Epidermal melanocyte (primary cell): ENCODE data around the gene HEYL.

Experiments used
- DNase-seq: peaks from one replicate; pipeline ENCODE4 v3.0.0; 2011; ENCODE audit warnings: low spot score; ENCODE audit not compliant: insufficient read length

HEYL gene

DNA sequence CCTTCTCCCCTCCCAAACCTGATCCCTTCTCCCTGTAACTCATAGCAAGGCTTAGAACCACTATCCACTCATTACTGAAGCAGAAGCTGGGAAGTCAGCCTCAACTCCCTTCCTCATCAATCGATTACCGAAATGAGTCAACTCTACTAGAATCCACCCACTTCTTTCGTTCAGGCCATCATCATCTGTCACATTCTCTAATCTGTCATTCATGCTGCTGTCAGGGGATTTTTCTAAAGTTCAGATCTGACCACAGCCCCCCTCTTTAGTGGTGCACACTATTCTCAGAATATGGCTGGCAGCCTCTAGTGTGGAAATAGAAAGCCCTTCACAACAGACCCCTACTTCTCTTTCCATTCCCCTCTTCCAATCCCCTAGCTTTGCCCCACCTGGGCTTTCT lies 27.3 kb upstream of the HEYL start:
- no peak for DNase-seq

DNA sequence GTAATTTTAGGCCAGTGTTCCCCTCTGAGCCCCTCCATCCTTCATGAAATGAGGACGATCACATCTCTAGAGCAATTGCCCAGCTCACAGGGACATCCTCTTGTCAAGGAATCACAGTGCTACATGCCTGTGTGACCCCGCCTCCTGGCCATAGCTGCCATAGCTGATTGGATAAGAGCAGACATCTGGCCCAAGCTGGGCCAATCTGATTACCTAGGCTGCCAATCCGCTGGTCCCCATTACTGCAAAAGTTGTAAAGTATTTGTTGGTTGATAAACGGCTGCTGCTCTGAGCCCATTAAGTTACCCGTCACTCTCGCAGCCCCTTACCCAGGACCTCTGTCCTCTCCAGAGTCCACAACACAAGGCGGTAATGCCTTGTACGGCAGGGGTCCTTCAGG lies 24.1 kb upstream of the HEYL start:
- no peak for DNase-seq

DNA sequence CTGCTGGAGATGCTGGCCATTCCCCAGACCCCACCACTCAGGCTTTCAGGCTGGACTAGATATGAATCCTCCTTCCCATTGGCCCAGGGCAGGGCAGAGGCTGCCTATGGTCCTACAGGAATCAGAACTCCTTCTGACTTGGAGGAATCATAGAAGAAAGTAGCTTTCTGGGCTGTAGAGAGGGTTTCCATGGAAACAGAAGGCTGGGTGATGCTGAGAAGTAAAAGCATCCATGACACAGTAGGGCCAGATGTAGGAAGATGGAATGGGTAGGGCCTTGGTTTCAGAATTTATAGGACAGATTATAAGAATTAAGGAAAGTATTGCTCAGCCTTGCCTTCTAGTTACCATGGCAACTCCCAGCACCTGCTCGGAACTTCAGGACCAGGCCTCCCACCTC lies 23.4 kb upstream of the HEYL start:
- DNase-seq = no peak

DNA sequence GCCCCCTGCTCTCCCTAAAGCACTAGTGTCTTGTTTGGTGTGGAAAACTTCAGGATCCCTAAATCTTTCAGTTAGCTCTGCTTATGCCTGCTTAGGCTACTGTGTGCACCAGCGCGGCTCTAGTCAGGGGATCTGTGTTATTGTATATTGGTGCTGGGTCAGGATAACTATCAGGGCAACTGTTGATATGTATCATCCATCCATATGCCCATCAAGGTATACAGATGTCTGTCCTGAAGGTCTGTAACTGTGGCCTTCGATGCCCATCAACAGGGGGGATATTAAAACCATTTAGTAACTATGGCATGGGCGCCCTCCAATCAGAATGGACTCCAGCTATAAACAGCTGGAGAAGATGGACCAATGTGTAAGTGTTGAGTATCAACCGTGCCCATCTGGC lies 20.1 kb upstream of the HEYL start:
- no peak for DNase-seq

DNA sequence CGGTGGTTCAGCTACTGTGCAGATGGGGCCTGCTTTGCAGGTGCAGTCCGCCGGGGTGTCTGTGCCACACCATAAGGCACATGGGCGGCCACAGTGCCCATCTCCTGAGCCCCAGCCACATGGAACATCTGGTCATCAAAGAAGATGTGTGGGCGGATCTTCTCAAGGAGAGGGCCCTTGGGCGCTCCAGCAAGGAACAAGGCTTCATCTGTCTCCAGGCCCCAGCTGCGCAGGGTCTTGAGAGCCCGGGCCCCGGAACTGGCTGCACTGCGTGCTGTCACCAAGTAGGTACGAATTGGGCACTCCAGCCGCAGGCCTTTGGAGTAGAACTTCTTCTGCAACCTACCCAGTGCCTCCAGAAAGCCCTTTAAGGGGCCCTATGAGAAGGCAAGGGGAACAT lies 19.7 kb upstream of the HEYL start:
- no peak for DNase-seq

DNA sequence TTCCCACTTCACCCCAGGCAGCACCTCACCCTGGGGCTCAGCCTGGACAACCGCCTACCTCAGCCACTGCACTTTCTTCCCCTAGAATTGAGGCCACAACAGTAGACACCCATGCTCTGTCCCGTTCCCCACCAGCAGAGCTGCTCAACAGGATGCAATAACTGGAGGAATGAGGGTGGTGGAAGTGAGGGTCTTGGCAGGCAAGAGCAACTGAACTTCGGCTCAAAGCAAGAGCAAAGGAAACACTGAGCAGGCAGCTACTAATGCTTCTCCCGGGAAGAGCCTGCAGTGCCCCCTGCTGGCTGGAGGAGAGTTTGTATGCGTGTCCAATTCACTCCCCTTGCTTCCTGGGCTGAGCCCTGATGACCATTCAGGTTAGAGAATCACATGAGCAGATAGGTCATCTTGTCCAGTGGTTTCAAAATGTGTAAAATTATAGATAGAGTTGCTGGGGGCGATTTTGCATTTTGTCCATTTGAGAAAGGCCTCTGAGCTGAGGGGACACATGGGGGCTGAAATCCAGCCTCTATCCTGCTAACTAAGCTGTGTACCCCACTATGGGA lies 18.6 kb upstream of the HEYL start:
- no peak for DNase-seq

DNA sequence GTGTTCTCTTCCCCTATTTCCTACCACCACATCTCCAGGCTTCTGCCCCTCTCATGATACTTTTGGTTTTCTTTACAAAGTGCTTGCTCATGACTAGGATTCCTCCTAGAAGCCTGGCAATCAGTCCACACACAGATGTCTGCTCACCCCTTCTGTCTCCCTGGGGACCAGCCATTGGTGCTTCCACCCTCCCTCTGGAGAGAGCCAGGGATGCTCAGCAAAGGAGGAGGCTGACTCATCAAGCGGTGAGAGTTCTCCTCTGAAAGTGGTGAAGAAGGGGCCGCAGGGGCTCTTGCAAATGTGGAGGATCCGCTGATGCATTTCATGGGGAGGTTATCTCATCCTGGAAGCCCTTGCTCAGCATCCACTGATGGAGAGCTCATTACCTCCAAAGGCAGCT lies 18.0 kb upstream of the HEYL start:
- no peak for DNase-seq

DNA sequence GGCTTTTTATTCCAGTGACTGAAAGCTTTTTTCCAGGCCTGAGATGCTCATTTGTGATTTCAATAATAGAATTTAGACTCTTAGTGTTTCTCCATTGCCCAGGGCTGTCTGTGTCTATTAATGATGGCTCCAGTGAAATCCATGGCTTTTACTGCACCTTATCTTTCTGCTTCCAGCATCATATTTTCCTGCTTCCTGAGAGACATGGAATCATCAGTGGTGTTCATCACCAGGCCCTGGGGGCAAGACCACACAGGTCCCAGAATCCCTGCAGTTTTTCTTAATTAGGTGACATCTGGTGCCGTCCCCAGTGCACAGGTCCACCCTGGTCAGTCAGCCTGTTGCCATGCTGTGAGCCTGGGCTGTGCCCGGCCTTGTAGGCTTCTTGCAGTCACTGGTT lies 16.9 kb upstream of the HEYL start:
- DNase-seq = no peak

DNA sequence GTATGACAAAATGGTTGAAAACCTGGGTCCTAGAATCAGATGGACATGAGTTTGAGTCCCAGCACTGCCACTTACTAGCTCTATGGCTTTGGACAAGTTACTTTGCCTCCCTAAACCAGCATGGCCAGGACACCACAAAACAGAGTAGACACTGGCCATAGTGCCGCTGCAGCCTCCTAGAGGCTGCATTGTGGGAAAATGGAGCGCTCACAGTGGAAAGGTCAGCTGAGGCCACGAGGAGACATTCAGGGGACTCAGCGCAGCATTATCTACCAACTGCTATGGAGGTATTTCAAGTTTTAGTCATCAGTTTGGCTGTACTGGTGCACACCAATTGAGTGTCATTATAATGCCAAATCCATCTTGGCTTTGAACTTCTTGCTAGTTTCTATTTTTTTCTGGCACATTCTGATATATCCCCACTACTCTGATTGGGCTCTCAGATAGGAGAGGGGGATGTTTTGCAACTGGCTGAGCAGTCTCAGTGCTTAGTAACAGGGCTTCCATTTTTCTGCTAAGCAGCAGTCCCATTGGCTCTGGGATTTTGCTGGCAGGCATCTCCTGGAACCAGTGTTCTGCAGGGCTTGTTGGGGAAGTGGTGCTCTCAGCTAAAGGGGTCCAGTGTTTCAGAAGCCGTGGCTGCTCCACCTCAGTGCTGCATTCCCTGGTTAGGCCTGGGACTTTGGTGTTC lies 16.3 kb upstream of the HEYL start:
- no peak for DNase-seq

DNA sequence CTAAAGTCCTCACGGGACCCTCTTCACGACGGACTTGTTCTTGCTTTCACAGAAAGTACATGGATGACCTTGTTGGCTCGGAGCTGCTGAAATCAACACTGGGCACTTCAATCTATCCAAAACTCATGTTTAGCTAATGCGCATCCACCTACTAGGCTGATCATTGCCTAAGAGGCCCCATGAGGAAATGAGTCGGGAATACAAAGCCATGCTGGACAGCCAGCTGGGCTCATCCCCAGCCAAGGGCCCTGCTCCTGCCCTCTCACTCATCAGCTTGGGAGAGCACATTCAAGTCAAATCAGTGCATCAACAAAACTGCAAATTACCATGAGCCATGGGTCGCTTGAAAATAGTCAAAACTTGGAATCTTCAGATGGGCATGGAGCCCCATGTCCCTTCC lies 14.8 kb upstream of the HEYL start:
- DNase-seq = no peak

DNA sequence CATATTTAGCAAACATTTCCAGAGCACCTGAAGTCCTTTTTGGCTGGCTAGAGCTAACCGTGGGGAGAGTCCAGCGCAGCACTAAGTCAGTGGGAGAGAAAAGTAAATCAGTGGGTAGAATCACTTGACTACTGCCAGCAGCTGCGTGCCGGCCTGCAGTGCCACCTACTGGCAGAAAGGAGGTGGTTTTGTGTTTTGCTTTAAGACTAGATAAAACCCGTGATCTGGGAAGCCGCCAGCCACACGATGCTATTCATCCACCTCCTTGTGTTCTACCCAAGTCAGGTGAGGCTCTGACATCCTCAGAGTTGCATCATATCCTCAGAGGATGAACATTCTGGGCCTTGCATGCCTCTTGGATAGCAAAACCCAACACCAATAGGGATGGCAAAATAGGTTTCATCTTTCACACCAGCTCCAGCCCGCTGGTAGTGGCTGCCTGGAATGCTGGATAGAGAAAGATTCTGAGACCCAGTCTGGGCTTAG lies 14.1 kb upstream of the HEYL start:
- DNase-seq = no peak

DNA sequence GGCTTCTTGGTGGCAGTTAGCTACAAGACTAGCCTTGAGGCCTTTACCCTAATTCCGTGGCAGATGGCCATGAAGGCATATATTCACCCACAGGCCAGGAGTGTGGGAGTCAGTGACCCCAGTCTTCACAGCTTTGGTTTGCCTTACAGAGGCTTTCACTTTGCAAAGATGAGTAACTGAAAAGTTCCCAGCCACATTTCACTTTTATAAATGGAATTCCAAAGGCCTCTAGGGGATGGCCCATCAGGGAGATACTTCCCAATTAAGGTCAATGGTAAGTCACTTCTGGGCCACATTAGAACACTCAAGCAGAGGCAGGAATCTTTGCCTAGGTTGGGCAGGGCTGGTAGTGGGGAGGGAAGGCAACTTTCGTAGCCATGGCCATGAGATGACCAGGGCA lies 13.1 kb upstream of the HEYL start:
- DNase-seq = no peak

DNA sequence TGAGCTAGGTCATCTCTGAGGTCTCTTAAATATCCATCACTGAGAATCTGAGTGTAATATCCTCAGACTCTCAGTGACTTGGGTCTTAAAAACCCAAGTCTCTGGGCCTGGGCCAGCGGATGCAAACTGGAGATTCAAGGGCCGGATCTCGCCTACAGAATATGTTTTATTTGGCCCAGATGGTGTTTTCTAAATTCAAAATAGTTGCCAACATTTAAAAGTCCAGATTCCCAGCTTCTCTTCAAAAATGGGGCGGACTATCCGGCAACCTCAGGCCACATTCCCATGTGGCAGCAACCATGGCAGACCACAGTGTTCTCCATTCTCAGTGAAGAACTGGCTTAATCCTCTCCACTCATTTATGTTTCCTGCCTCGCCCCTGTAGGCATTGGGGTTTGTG lies 12.7 kb upstream of the HEYL start:
- no peak for DNase-seq

DNA sequence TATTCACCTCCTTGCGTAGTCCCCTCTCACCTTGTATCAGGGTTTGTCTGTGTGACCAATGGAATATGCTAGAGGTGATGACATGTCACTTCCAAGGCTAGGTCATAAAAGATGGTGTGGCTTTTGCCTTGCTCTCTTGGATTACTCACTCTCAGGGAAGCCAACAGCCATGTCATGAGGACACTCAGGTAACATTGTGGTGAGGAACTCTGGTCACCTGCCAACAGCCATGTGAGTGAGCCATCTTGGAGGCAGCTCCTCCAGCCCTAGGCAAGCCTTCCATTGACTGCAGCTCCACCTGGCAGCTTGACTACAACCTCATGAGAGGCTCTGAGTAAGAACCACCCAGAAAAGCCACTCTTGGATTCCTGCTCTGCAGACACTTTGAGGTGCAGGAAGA lies 11.0 kb upstream of the HEYL start:
- DNase-seq = no peak

DNA sequence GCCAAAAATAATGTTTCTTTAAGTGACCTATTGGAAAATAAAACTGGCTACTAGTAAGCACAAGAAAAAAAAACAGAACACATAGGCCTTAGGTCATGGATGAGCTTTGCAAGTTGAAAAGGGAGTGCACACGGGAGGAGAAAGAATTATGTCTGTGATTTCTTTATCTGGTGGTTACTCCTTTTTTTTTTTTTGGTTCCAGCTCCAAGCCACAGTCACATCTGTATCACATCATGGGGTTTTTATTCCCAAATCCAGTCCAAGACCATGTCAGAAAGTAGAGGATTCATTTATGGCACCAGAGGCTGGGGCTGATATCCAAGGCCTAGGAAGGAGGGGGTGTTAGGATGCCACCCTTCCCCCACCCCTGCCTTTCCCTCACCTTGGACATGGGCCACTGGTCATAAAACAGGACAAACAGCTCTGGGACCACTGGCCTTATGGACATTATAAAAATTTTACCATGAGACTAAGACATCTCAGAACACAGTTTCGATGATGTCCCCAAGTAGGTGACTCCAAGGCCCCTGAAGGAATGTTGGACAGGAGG lies 10.3 kb upstream of the HEYL start:
- no peak for DNase-seq

DNA sequence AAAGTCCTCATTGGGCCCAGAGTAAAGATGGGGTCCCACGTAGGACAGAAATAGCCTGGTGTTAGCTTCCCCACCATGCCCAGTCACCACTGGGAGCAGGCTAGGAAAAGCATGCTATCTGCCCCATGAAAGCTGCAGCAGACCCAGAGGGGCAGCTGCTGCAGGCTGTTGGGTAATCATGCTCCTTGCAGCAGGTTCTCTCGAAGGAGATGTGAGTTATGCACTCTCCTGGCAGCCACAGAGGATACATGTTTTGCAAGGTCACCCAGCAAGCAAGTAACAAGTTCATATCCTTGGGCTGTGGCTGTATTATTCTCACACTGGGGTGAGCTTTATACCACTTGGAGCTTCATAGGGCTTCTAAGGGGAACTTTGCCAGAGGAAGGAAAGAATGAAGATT lies 9.1 kb upstream of the HEYL start:
- DNase-seq = no peak

DNA sequence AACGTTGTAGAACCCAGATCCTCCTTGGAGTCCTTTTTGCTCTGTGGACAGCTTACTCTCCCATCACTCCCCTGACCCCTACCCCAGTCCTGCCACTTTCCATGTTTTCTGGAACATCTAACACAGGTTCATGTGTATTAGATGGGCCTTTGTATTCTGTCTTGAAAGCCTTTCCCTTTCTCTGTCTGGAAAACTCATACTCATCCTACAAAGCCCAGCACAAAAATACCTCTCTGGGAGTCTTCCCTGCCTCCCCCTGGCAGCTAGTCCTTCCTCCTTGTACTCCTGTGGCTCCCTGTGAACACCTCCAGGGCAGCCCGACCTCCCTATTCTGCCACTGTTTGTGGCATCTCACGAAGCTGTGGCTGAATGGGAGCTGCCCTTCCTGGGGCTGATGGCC lies 7.8 kb upstream of the HEYL start:
- no peak for DNase-seq

DNA sequence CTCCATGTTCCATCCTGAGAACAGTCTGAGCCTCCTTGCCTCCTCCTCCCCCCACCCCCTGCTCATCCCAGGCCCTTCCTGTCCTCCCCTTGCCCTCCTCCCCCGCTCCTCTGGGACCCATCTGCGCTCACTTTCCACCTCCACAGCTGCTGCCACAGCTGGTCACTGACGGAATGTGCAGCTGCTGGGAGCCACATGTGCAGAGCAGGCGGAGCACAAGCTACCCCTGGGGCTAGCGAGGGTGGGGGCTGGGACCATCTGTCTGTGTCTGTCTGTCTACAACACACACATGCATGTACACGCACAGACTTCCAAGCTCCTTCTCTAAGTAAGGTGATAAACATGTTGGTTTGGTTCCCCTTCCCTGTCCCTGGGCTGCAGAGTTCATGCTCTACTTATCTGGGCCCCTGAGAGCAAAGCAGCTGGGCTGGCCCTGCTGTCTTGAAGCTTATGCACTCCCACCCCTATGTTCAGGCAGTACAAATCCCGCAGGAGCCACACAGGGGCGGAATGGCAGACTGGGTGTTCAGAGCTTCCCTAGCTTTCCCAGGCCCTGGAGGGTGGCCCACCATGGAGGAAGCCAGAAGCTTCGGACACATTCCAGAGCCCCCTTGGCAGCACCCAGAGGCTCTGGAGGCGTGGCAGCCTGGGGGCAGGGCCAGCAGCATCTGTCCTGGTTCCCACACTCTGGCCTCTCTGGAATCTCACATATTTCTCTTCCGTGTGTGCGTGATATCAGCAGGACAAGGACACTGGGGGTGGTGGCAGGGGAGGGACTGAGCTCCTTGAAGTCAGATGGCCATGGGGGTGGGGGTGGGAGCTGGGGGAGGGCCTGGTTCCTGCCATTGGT lies 7.0 kb upstream of the HEYL start:
- peak; percentile 80 for DNase-seq

DNA sequence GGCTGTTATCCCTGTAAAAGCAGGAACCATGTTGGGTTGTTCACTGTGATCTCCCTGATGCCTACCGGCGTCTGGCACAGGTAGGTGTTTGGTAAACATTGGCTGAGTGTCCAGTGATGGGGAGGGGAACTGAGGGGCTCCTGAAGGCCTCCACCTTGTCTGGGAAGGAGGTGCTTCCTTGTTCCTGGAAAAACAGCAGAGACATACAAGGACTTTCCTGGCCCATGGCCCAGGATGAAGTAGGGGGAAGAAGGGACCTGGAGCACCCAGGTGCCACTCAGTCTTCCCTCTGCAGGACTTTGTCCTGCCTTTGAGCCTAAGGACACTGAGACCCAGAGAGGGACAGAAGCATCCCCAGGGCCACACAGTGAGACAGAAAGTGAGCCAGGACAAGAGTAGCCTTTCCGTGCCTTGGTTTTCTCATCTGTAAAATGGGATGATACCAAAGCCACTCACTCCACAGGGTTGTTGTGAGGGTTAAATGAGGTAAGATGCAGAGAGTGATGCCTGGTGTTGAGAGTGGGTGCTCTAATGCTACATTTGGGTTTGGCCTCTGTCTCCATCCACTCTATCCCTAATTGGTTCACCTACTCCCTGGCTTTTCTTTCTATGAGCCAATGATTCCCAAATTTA lies 6.1 kb upstream of the HEYL start:
- DNase-seq = no peak

DNA sequence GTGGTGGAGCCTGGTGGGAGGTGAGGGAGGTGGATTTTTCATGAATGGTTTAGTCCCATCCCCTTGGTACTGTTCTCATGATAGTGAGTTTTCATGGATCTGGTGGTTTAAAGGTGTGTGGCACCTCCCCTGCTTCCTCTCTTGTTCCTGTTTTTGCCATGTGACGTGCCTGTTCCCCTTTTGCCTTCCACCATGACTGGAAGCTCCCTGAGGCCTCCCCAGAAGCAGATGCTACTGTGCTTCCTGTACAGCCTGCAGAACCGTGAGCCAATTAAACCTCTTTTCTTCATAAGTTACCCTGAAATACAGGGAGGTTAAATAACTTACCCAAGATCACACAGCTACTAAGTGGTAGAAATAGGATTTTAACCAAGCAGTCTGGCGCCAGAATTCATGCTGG lies 4.3 kb upstream of the HEYL start:
- DNase-seq = no peak

DNA sequence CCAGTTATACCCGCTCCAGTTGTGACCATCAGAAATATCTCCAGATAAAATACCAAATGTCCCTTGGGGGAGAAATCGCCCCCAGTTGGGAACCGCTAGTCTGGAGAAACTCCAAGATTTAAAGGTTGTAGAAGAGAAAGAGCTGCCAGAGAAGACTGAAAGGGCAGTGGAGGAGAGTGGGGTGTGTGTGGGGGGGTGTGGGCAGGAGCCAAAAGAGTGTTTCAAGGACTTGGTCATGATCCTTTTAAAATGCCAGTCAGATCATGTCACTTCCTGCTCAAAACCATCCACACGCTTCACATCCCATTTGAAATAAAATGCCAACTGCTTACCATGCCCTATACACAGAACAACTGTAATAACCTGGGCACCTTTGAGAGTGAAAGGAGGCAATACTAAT lies 3.4 kb upstream of the HEYL start:
- no peak for DNase-seq

DNA sequence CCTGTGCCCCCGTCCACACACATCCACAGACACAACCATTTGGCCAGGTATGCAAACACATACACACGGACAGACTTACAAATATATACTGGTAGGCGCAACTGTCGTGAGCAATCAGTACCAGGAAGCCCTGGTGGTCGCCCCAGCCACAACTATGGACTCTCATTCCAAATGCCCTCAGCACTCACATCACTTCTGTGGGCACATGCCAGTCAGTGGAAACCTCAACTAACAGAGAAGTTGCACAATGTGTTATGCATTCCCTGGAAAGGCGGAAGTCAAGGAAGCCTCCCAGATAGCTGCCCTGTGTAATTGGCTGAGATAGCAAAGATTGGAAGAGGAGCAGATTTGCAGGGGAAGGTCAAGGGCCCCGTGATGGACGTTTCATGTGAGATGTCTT lies 1.4 kb upstream of the HEYL start:
- DNase-seq = no peak
